Mesothelial cell of epicardium (in vitro differentiated cells): ENCODE data around the gene CD44. TPM values are rescaled to one million over a fixed set of nuclear protein-coding genes. Genes with fewer than 3 reads are reported as not detected.

Experiments
- DNase-seq, 2 experiments: peaks; one replicate each; pipeline ENCODE4 v3.0.0; 2021; ENCODE audit warnings: low spot score in 2 of 2; ENCODE audit not compliant: unreplicated experiment in 2 of 2
- H3K27ac Mint-ChIP-seq: 2 replicates; pipeline ENCODE4 v1.8.0; 2021; ENCODE audit warnings: mixed read lengths
- H3K27me3 Mint-ChIP-seq: 2 replicates; pipeline ENCODE4 v1.8.0; 2021; ENCODE audit warnings: low read depth, mixed read lengths
- H3K36me3 Mint-ChIP-seq: 2 replicates; pipeline ENCODE4 v1.8.0; 2021; ENCODE audit warnings: mixed read lengths
- H3K4me1 Mint-ChIP-seq: 2 replicates; pipeline ENCODE4 v1.8.0; 2021; ENCODE audit warnings: mixed read lengths
- H3K4me3 Mint-ChIP-seq: 2 replicates; pipeline ENCODE4 v1.8.0; 2021; ENCODE audit warnings: mild to moderate bottlenecking, moderate library complexity, mixed read lengths
- H3K9me3 Mint-ChIP-seq: 2 replicates; pipeline ENCODE4 v1.8.0; 2021; ENCODE audit warnings: mixed read lengths
- total RNA-seq: library from RNA; stranded (reverse); gene quantifications from 3 replicates; pipeline ENCODE4 v1.2.1, GENCODE V29; 2021
- TF ChIP-seq, protein P1 (sequence below): fragments of 200-600 bp; sonication (generic); IDR thresholded peaks from one replicate; pipeline ENCODE4 v1.5.0; 2021; ENCODE audit warnings: antibody characterized with exemption; ENCODE audit not compliant: unreplicated experiment

CD44 gene
- total RNA-seq, 1 donor from 2014 or later = 1.9 TPM

DNA sequence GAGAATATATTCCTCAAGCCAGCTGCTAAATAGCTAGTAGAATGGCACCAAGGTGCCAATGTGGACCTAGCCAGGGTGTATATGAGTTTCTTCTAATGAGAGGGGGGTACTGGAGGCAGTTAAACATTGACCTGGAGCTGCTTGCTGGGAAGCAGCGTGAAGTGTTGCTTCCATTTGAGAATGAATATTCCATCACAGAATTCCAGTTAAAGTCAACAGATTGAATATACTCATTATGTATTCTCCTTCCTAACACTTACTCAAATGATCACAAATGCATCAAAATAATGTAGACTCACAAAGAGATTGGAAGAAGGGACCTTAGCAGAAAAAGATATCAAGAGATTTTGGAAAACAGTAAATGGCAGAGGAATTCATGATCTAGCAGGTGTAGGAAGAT lies 102.1 kb downstream of the CD44 start:
- TF ChIP-seq, protein P1, sequence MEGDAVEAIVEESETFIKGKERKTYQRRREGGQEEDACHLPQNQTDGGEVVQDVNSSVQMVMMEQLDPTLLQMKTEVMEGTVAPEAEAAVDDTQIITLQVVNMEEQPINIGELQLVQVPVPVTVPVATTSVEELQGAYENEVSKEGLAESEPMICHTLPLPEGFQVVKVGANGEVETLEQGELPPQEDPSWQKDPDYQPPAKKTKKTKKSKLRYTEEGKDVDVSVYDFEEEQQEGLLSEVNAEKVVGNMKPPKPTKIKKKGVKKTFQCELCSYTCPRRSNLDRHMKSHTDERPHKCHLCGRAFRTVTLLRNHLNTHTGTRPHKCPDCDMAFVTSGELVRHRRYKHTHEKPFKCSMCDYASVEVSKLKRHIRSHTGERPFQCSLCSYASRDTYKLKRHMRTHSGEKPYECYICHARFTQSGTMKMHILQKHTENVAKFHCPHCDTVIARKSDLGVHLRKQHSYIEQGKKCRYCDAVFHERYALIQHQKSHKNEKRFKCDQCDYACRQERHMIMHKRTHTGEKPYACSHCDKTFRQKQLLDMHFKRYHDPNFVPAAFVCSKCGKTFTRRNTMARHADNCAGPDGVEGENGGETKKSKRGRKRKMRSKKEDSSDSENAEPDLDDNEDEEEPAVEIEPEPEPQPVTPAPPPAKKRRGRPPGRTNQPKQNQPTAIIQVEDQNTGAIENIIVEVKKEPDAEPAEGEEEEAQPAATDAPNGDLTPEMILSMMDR = no peak
- no peak for DNase-seq
- H3K4me1 Mint-ChIP-seq = peaks cover 5% of the 10 kb centered on the region
- H3K27me3 Mint-ChIP-seq = peaks cover 16% of the 10 kb centered on the region
- no peaks in the 10 kb centered on the region for H3K36me3 Mint-ChIP-seq
- H3K27ac Mint-ChIP-seq = no peak overlapping the region
- peaks cover 4% of the 10 kb centered on the region for H3K9me3 Mint-ChIP-seq
- no peak overlapping the region for H3K4me3 Mint-ChIP-seq

DNA sequence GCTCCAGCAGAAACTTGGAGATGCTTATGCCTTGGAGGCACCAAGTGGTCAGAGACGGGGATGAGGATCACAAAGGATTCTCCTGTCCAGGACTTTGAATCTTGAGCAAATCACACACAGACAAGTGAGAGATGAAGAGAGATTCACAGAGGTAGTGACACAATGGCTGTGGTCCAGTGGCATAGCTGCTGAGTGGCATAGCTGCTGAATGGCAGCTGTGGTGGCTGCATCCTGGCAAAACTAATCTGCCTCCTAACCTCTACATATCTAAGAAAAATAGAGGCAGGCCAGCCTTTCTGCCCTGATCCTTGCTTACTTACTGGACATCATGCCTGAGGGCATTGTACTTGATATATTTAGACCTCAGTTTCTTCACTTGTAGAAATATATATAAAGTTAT lies 102.6 kb downstream of the CD44 start:
- H3K9me3 Mint-ChIP-seq = peaks cover 4% of the 10 kb centered on the region
- H3K4me3 Mint-ChIP-seq = no peak overlapping the region
- TF ChIP-seq, protein P1 = no peak
- no peak overlapping the region for H3K27ac Mint-ChIP-seq
- no peak for DNase-seq
- no peaks in the 10 kb centered on the region for H3K36me3 Mint-ChIP-seq
- peaks cover 5% of the 10 kb centered on the region for H3K4me1 Mint-ChIP-seq
- H3K27me3 Mint-ChIP-seq = peaks cover 16% of the 10 kb centered on the region

DNA sequence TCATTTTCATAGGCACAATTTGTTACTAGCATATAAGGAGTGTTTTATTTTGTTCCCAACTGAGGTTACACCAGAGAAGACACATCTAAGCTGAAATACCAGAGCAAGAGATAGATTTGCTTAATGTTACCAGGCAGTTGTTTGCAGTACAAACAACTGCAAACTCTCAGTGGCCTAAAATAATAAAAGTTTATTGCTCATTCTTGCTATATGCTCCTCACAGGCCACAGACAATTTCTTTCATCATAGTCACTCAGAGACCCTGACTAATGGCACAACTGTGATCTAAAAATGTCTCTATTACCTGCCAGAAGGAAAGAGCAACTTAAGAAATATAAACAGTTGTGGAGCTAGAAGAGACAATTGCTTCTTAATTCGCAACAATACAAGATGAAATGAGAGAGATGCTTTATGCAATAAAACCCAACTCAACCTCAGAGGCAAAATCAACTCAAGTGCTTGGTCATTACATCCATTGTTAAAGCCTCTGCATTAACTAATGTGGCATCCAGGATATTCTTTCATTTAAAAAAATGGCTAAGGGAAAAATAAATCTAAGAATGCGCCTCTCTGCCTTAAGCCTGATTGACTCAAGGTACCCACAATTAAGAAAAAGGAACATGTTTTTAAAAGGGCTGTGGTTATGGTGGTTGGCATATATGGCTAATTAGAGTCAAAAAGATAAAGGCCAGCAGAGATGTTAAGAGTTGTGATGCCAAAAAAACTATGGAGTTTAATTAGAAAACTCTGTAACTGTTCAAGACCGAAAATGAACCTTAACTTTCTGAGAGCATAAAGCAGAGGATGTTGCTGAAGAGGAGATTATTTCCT lies 103.7 kb downstream of the CD44 start:
- Mint-ChIP-seq H3K27me3 (peaks cover 16% of the 10 kb centered on the region), H3K9me3 (peaks cover 4% of the 10 kb centered on the region), H3K27ac (no peak overlapping the region), H3K36me3 (no peaks in the 10 kb centered on the region), H3K4me1 (peaks cover 5% of the 10 kb centered on the region), H3K4me3 (no peak overlapping the region)
- DNase-seq = no peak
- TF ChIP-seq, protein P1 = no peak

DNA sequence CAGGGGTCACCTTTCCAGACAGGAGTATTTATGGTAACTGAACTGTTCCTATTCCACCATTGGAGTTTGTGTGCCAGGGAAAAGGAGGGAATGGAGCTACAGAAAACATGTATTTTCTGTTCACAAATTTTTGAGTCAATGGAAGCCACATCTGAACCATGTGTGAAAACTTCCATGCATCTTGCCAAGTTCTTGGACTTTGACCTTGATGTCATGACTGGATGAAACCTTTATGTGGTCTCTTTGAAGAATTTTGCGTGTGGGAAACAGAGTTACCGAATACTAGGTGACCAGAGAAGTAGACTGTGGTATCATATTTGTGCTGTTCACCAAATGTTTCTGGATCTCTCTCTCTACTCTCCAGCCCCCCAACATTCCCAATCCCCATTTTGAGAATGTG lies 104.8 kb downstream of the CD44 start:
- Mint-ChIP-seq H3K4me1 (no peaks in the 10 kb centered on the region), H3K36me3 (no peaks in the 10 kb centered on the region), H3K27ac (no peak overlapping the region), H3K27me3 (peaks cover 13% of the 10 kb centered on the region), H3K9me3 (peaks cover 4% of the 10 kb centered on the region), H3K4me3 (no peak overlapping the region)
- DNase-seq = no peak
- TF ChIP-seq, protein P1 = no peak

DNA sequence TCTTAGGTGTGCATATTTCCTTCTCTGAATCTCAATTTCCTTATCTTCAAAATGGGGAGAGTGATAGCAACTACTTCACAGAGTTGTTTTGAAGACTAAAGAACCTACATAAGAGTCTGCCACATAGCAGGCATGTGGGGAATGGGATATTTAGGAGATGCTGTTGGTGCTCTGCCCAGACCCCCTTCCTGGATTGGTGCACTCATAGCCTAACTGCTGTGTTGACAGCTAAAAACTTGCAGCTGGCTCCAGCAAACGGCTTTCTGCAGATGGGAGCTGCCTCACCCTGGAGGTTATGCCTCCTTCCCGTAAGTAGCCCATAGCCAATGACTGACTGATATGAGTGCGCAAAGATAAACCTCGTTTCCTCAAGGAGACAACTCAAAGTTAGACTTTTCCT lies 106.1 kb downstream of the CD44 start:
- Mint-ChIP-seq H3K4me1 (no peaks in the 10 kb centered on the region), H3K36me3 (no peaks in the 10 kb centered on the region), H3K27me3 (peaks cover 9% of the 10 kb centered on the region), H3K27ac (no peak overlapping the region), H3K4me3 (no peak overlapping the region), H3K9me3 (peaks cover 4% of the 10 kb centered on the region)
- TF ChIP-seq, protein P1 = no peak
- no peak for DNase-seq
